ENCODE data around the gene ELMOD1.

The ELMOD1 gene

GRCh38 chr11:107691000-107691750 lies 100.2 kb downstream of the ELMOD1 start:
- DNase-seq = no peak

- no peak for DNase-seq
These were observed 104.5 kb downstream of the ELMOD1 start for GRCh38 chr11:107695446-107695845.

GRCh38 chr11:107696140-107696539 lies 105.2 kb downstream of the ELMOD1 start:
- DNase-seq = peak; percentile 65

- DNase-seq = no peak
These were observed 106.3 kb downstream of the ELMOD1 start for GRCh38 chr11:107697291-107697690.

- no peak for DNase-seq
These were observed 108.7 kb downstream of the ELMOD1 start for GRCh38 chr11:107699371-107700285.

GRCh38 chr11:107702109-107702660 lies 111.2 kb downstream of the ELMOD1 start:
- no peak for DNase-seq

- DNase-seq = no peak
These were observed 111.8 kb downstream of the ELMOD1 start for GRCh38 chr11:107702723-107703122.

- DNase-seq = no peak
These were observed 113.5 kb downstream of the ELMOD1 start for GRCh38 chr11:107704451-107704850.

- no peak for DNase-seq
These were observed 114.1 kb downstream of the ELMOD1 start for GRCh38 chr11:107705027-107705426.

- DNase-seq = no peak
These were observed 115.6 kb downstream of the ELMOD1 start for GRCh38 chr11:107706531-107706930.

- no peak for DNase-seq
These were observed 116.3 kb downstream of the ELMOD1 start for GRCh38 chr11:107707215-107707671.

GRCh38 chr11:107707807-107708206 lies 116.9 kb downstream of the ELMOD1 start:
- DNase-seq = no peak

- DNase-seq = no peak
These were observed 117.8 kb downstream of the ELMOD1 start for GRCh38 chr11:107708792-107709191.

GRCh38 chr11:107710301-107710700 lies 119.4 kb downstream of the ELMOD1 start:
- no peak for DNase-seq

- DNase-seq = no peak
These were observed 121.2 kb downstream of the ELMOD1 start, which contains the start of gene SLN for GRCh38 chr11:107711861-107712755. Gene SLN, minus strand, starts transcription at chr11:107712056.

GRCh38 chr11:107713009-107713408 lies 122.1 kb downstream of the ELMOD1 start:
- no peak for DNase-seq
